GM23338 (cell line): ENCODE measurements around the gene ALPG. TPM values are rescaled to one million over a fixed set of nuclear protein-coding genes. Genes with fewer than 3 reads are reported as not detected.
"Not testable (repeated sequence)": the region's sequence is repeated elsewhere in the genome, so short reads cannot be mapped to it uniquely, and the experiment has no call there.

Source experiments
- ATAC-seq: fragments of 200-7000 bp; cut with Tn5 transposase; 3 replicates; pipeline ENCODE4 v1.9.1; 2020
- DNase-seq: peaks from one replicate; pipeline ENCODE4 v3.0.0-alpha.2; 2015; ENCODE audit warnings: low spot score
- H2AFZ ChIP-seq: fragments of 200-600 bp; sonication (generic); 2 replicates; pipeline ENCODE4 v1.8.0; 2016; ENCODE audit warnings: antibody characterized with exemption, mild to moderate bottlenecking, moderate library complexity
- H3F3A ChIP-seq: fragments of 200-600 bp; sonication (generic); replicated peaks from 2 replicates; pipeline ENCODE4 v1.8.0; 2017; ENCODE audit warnings: antibody characterized with exemption, mixed run types, low read depth
- H3K27ac ChIP-seq: fragments of 200-600 bp; sonication (generic); 2 replicates; pipeline ENCODE4 v1.6.1; 2016; ENCODE audit warnings: low read depth
- H3K27me3 ChIP-seq: fragments of 200-600 bp; sonication (generic); 2 replicates; pipeline ENCODE4 v1.8.0; 2016; ENCODE audit warnings: mild to moderate bottlenecking, mixed run types, moderate library complexity; ENCODE audit not compliant: insufficient read depth
- H3K36me3 ChIP-seq: fragments of 200-600 bp; sonication (generic); 2 replicates; pipeline ENCODE4 v1.8.0; 2016; ENCODE audit warnings: mild to moderate bottlenecking; ENCODE audit not compliant: insufficient read depth
- H3K4me1 ChIP-seq: fragments of 200-600 bp; sonication (generic); 2 replicates; pipeline ENCODE4 v1.8.0; 2016; ENCODE audit warnings: mild to moderate bottlenecking, moderate library complexity; ENCODE audit not compliant: insufficient read depth
- H3K4me2 ChIP-seq: fragments of 200-600 bp; sonication (generic); 2 replicates; pipeline ENCODE4 v1.7.1; 2017; ENCODE audit warnings: mixed run types
- H3K4me3 ChIP-seq: fragments of 200-600 bp; sonication (generic); 2 replicates; pipeline ENCODE4 v1.6.1; 2016; ENCODE audit warnings: mixed run types
- H3K79me2 ChIP-seq: fragments of 200-600 bp; sonication (generic); replicated peaks from 2 replicates; pipeline ENCODE4 v1.8.0; 2017; ENCODE audit warnings: mild to moderate bottlenecking; ENCODE audit not compliant: insufficient read depth
- H3K9me2 ChIP-seq: fragments of 200-600 bp; sonication (generic); 2 replicates; pipeline ENCODE4 v1.8.0; 2017; ENCODE audit not compliant: insufficient read depth
- H4K20me1 ChIP-seq: fragments of 200-600 bp; sonication (generic); replicated peaks from 2 replicates; pipeline ENCODE4 v1.8.0; 2017; ENCODE audit warnings: mild to moderate bottlenecking; ENCODE audit not compliant: insufficient read depth
- H3K27ac Mint-ChIP-seq: 2 replicates; pipeline ENCODE4 v1.8.0; 2020; ENCODE audit warnings: inconsistent platforms, mild to moderate bottlenecking, moderate library complexity, mixed read lengths
- H3K27me3 Mint-ChIP-seq: 3 replicates; pipeline ENCODE4 v1.8.0; 2022; ENCODE audit warnings: low read depth, mild to moderate bottlenecking, moderate library complexity, mixed read lengths, inconsistent platforms; ENCODE audit not compliant: insufficient read depth, poor library complexity
- H3K36me3 Mint-ChIP-seq: 3 replicates; pipeline ENCODE4 v1.8.0; 2021; ENCODE audit warnings: low read depth, mild to moderate bottlenecking, inconsistent platforms, moderate library complexity, mixed read lengths
- H3K4me1 Mint-ChIP-seq: 3 replicates; pipeline ENCODE4 v1.8.0; 2020; ENCODE audit warnings: mild to moderate bottlenecking, inconsistent platforms, mixed read lengths
- H3K4me3 Mint-ChIP-seq: 3 replicates; pipeline ENCODE4 v1.8.0; 2021; ENCODE audit warnings: moderate library complexity, mild to moderate bottlenecking, inconsistent platforms, mixed read lengths
- H3K9me3 Mint-ChIP-seq: 3 replicates; pipeline ENCODE4 v1.8.0; 2020; ENCODE audit warnings: moderate library complexity, mild to moderate bottlenecking, inconsistent platforms, mixed read lengths
- EZH2phosphoT487 ChIP-seq: fragments of 200-600 bp; sonication (generic); IDR thresholded peaks from one replicate; pipeline ENCODE4 v1.8.1; 2018; ENCODE audit warnings: antibody characterized with exemption; ENCODE audit not compliant: unreplicated experiment
- JUNB ChIP-seq: IDR thresholded peaks from one replicate; pipeline ENCODE4 v1.6.1; 2016; ENCODE audit warnings: antibody characterized with exemption; ENCODE audit not compliant: unreplicated experiment
- ZNF331 ChIP-seq: fragments of 250-450 bp; sonication (Bioruptor Pico); IDR thresholded peaks from 2 replicates; pipeline ENCODE4 v1.5.0; 2020; ENCODE audit warnings: low read depth, mild to moderate bottlenecking, moderate library complexity
- polyA plus RNA-seq: library from polyadenylated mRNA; unstranded; fragments of >200 nt; fragmentation: Nextera tagmentation; extraction: Ambion mirVana; gene quantifications from 2 replicates; pipeline ENCODE4 v1.2.1, GENCODE V29; 2016
- total RNA-seq: library from RNA; depleted of rRNA; stranded (reverse); fragments of >200 nt; shearing (Covaris generic); gene quantifications from 2 replicates; pipeline ENCODE4 v1.2.3, GENCODE V29; 2014
- TF ChIP-seq, protein P1 (sequence below), 2 experiments: fragments of 200-600 bp in 1 of 2; sonication (generic) in 1 of 2; conservative IDR thresholded peaks; 2 replicates each; pipeline versions ENCODE4 v1.5.1 to v1.6.1; 2016 to 2017; ENCODE audit warnings: antibody characterized with exemption in 2 of 2, low read depth in 2 of 2, mild to moderate bottlenecking in 2 of 2, moderate library complexity in 1 of 2
- TF ChIP-seq, protein P2 (sequence below): fragments of 250-450 bp; sonication (Bioruptor Pico); IDR thresholded peaks from 2 replicates; pipeline ENCODE4 v1.5.0; 2020; ENCODE audit warnings: mild to moderate bottlenecking, moderate library complexity

ALPG gene
- total and polyA plus RNA-seq, 2 experiments from 2014 or later: 0.89 to 2.5 TPM

DNA sequence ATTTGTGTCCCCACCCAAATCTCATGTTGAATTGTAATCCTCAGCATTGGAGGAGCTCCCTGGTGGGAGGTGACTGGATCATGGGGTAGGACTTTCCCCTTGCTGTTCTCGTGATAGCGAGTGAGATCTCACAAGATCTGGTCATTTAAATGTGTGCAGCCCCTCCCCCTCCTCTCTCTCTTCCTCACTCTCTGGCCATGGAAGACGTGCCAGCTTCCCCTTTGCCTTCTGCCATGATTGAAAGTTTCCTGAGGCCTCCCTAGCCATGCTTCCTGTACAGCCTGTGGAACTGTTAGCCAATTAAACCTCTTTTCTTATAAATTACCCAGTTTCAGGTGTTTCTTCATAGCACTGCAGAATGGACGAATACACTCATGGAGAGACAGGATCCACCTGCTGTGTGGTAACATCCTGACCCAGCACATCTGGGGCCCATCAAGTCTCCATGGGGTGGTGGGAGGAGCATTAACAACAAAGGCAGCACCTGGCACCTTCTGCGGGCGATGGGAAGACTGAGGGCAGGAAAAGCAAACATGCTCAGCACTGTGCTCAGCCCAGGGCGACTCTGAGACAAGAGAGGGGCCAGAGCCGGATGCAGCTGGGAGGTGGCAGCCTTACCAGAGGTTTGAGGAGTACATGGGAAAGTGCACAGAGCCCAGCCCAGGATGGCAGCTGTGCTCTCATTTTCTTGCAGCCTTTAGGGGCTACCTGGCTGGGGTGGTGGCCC lies 44.3 kb upstream of the ALPG start:
- H3K4me1 ChIP-seq: no peaks in the 10 kb centered on the region
- H3K79me2 ChIP-seq: no peaks in the 10 kb centered on the region
- DNase-seq (no peak), ATAC-seq (no peak)
- H3K9me2 ChIP-seq: no peaks in the 10 kb centered on the region
- Mint-ChIP-seq H3K36me3 (no peaks in the 10 kb centered on the region), H3K4me1 (peaks cover 16% of the 10 kb centered on the region), H3K27ac (no peak overlapping the region), H3K27me3 (peaks cover 5% of the 10 kb centered on the region), H3K4me3 (no peak overlapping the region), H3K9me3 (peaks cover 3% of the 10 kb centered on the region; the same call in 2 of the 3 replicates)
- no peaks in the 10 kb centered on the region for H4K20me1 ChIP-seq
- TF ChIP-seq JUNB (no peak), EZH2phosphoT487 (no peak)
- no peak overlapping the region for H3K4me3 ChIP-seq
- no peaks in the 10 kb centered on the region for H3K27me3 ChIP-seq
- H3K36me3 ChIP-seq: no peaks in the 10 kb centered on the region
- no peaks in the 10 kb centered on the region for H3F3A ChIP-seq
- H3K4me2 ChIP-seq: no peak overlapping the region
- H3K27ac ChIP-seq: no peak overlapping the region
- peak overlapping the region; percentile 23; the same call in 1 of the 2 replicates for H2AFZ ChIP-seq

DNA sequence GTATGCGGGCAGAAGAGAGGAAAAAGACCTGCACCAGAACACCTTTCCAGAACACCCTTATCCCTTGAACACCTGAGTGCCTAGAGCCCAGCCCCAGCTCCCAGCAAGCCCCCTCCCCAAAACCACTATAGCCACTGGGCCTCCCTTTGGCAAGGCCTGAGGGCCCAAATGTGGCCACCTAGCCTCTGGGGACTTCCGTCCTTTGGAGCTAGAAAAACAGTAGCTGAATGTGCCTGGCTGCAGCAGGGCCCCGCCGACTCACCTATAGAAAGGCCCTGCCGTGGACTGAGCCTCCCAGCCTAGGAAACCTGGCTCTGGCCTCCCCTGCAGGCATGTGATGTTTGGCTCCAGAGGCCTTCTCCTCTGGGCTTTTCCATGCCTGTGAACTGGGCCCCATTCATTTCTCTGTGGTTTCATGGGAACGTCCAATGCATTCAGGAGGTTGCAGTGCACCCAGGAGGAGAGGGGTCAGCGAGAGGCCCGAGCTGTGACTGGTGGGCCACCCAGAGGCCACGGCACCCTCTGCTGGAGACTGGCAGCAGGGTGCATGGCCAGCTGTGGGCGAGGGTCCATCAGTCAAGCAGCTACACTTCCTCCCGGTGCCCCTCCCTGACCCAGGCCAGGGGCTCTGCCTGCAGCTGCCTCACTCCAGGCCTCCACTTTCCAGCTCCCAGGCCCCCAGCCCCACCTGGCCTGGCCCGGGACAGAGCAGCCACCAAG lies 43.4 kb upstream of the ALPG start:
- not testable (repeated sequence) for H4K20me1 ChIP-seq, H3K4me3 ChIP-seq, H3K9me3 Mint-ChIP-seq, H3K27ac Mint-ChIP-seq, H3K4me1 ChIP-seq, H3K79me2 ChIP-seq, H3K36me3 Mint-ChIP-seq, H2AFZ ChIP-seq, ATAC-seq, H3F3A ChIP-seq, H3K27me3 Mint-ChIP-seq, H3K36me3 ChIP-seq, H3K27ac ChIP-seq, H3K27me3 ChIP-seq, H3K9me2 ChIP-seq, DNase-seq, H3K4me2 ChIP-seq, H3K4me3 Mint-ChIP-seq
- TF ChIP-seq, protein P1, sequence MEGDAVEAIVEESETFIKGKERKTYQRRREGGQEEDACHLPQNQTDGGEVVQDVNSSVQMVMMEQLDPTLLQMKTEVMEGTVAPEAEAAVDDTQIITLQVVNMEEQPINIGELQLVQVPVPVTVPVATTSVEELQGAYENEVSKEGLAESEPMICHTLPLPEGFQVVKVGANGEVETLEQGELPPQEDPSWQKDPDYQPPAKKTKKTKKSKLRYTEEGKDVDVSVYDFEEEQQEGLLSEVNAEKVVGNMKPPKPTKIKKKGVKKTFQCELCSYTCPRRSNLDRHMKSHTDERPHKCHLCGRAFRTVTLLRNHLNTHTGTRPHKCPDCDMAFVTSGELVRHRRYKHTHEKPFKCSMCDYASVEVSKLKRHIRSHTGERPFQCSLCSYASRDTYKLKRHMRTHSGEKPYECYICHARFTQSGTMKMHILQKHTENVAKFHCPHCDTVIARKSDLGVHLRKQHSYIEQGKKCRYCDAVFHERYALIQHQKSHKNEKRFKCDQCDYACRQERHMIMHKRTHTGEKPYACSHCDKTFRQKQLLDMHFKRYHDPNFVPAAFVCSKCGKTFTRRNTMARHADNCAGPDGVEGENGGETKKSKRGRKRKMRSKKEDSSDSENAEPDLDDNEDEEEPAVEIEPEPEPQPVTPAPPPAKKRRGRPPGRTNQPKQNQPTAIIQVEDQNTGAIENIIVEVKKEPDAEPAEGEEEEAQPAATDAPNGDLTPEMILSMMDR (conservative IDR thresholded peaks at IDR 0.05; ENCODE audit: low read depth in 2 of 2): peak in 1 of 2 experiments; percentile 25; a peak in 1 of 4 replicates
- H3K4me1 Mint-ChIP-seq: peaks cover 20% of the 10 kb centered on the region

DNA sequence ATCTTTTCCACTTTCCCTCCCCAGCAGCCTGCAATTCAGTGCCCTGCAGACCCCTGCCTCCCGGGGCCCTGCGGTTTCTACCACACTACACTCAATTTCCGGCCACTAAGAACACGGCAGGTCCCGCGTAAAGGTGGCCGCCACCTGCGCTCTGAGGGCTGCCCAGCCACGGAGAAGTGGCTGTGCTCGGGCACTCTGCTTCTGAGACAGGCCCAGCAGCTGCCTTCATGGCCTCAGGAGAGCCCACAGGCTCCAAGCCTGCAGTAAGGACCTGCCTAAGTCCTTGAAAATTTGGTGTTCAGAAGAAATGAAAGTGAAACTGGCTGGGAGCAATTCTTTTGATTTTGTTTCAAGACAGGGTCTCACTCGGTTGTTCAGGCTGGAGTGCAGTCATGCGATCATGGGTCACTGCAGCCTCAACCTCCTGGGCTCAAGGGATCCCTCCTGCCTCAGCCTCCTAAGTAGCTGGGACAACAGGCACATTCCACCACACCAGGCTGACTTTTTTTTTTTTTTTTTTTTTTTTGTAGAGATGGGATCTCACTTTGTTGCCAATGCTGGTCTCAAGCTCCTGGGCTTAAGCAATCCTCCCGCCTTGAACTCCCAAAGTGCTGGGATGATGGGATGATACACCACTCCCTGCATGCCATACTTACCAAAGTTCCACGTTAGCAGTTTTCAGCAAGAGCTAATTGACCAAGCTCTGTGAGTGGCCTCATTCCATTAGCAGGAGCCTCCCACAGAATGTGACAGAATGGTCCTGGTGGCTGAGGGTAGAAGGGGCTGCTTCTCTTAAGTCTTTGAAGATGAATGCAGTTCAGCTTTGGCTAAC lies 42.6 kb upstream of the ALPG start:
- no peak for ATAC-seq
- DNase-seq: no peak
- Histone ChIP-seq H3K27ac (no peak overlapping the region), H3K36me3 (no peaks in the 10 kb centered on the region), H4K20me1 (no peaks in the 10 kb centered on the region), H2AFZ (no peak overlapping the region), H3K27me3 (no peaks in the 10 kb centered on the region), H3K79me2 (no peaks in the 10 kb centered on the region), H3K4me2 (no peak overlapping the region), H3K4me1 (no peaks in the 10 kb centered on the region; the same call in 1 of the 2 replicates), H3K9me2 (no peaks in the 10 kb centered on the region), H3K4me3 (no peak overlapping the region), H3F3A (no peaks in the 10 kb centered on the region)
- Mint-ChIP-seq H3K27me3 (peaks cover 7% of the 10 kb centered on the region), H3K27ac (no peak overlapping the region), H3K9me3 (peaks cover 3% of the 10 kb centered on the region; the same call in 2 of the 3 replicates), H3K4me1 (peaks cover 25% of the 10 kb centered on the region), H3K4me3 (no peak overlapping the region), H3K36me3 (no peaks in the 10 kb centered on the region)
- TF ChIP-seq ZNF331: no peak
- no peak for TF ChIP-seq JUNB
- TF ChIP-seq, protein P2, sequence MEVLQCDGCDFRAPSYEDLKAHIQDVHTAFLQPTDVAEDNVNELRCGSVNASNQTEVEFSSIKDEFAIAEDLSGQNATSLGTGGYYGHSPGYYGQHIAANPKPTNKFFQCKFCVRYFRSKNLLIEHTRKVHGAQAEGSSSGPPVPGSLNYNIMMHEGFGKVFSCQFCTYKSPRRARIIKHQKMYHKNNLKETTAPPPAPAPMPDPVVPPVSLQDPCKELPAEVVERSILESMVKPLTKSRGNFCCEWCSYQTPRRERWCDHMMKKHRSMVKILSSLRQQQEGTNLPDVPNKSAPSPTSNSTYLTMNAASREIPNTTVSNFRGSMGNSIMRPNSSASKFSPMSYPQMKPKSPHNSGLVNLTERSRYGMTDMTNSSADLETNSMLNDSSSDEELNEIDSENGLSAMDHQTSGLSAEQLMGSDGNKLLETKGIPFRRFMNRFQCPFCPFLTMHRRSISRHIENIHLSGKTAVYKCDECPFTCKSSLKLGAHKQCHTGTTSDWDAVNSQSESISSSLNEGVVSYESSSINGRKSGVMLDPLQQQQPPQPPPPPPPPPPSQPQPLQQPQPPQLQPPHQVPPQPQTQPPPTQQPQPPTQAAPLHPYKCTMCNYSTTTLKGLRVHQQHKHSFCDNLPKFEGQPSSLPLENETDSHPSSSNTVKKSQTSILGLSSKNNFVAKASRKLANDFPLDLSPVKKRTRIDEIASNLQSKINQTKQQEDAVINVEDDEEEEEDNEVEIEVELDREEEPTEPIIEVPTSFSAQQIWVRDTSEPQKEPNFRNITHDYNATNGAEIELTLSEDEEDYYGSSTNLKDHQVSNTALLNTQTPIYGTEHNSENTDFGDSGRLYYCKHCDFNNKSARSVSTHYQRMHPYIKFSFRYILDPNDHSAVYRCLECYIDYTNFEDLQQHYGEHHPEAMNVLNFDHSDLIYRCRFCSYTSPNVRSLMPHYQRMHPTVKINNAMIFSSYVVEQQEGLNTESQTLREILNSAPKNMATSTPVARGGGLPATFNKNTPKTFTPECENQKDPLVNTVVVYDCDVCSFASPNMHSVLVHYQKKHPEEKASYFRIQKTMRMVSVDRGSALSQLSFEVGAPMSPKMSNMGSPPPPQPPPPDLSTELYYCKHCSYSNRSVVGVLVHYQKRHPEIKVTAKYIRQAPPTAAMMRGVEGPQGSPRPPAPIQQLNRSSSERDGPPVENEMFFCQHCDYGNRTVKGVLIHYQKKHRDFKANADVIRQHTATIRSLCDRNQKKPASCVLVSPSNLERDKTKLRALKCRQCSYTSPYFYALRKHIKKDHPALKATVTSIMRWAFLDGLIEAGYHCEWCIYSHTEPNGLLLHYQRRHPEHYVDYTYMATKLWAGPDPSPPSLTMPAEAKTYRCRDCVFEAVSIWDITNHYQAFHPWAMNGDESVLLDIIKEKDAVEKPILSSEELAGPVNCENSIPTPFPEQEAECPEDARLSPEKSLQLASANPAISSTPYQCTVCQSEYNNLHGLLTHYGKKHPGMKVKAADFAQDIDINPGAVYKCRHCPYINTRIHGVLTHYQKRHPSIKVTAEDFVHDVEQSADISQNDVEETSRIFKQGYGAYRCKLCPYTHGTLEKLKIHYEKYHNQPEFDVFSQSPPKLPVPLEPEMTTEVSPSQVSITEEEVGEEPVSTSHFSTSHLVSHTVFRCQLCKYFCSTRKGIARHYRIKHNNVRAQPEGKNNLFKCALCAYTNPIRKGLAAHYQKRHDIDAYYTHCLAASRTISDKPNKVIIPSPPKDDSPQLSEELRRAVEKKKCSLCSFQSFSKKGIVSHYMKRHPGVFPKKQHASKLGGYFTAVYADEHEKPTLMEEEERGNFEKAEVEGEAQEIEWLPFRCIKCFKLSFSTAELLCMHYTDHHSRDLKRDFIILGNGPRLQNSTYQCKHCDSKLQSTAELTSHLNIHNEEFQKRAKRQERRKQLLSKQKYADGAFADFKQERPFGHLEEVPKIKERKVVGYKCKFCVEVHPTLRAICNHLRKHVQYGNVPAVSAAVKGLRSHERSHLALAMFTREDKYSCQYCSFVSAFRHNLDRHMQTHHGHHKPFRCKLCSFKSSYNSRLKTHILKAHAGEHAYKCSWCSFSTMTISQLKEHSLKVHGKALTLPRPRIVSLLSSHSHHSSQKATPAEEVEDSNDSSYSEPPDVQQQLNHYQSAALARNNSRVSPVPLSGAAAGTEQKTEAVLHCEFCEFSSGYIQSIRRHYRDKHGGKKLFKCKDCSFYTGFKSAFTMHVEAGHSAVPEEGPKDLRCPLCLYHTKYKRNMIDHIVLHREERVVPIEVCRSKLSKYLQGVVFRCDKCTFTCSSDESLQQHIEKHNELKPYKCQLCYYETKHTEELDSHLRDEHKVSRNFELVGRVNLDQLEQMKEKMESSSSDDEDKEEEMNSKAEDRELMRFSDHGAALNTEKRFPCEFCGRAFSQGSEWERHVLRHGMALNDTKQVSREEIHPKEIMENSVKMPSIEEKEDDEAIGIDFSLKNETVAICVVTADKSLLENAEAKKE (CRISPR knock-in tag): no peak
